K562 (cell line): Measurements from ENCODE around the gene CLSTN2.

Source experiments
- POLR2A ChIP-seq: fragments of 450-650 bp; conservative IDR thresholded peaks from 2 replicates; pipeline ENCODE4 v1.6.1; 2016
- TF ChIP-seq, protein P1 (sequence below), 3 experiments: IDR thresholded peaks in 2 of 3; conservative IDR thresholded peaks in 1 of 3; 2 replicates each; pipeline ENCODE4 v1.5.1; 2011 to 2012; ENCODE audit warnings: low read length in 3 of 3, mild to moderate bottlenecking in 3 of 3, control low read depth in 2 of 3, improper control_type of control experiment in 1 of 3, inconsistent platforms in 1 of 3, low read depth in 1 of 3, mixed read lengths in 1 of 3, moderate library complexity in 1 of 3; ENCODE audit not compliant: insufficient read depth in 2 of 3
- TF ChIP-seq, protein P2 (sequence below): sonication (generic); formaldehyde crosslinking; IDR thresholded peaks from 2 replicates; pipeline ENCODE4 v1.8.0; 2023; ENCODE audit warnings: mild to moderate bottlenecking, missing genetic modification reagents

DNA sequence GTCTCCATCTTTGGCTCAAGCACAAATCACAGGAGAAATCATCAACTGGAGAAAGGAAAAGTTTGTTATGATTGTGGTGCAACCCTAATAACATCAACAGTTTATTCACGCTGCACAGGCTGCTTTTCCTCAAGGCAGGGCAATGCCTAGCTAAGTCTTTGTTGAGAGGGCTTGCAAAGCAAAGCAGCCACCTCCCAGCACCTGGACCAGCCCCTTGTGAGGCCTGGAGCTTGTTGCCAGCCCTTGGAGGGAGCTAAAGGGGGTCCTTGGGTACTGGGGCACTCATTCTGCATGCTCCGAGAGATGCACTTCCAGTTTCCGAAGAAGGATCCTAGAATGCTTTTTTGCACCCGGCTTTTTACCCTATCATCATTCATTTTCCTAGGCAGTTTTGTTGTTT lies 288.2 kb downstream of the CLSTN2 start:
- TF ChIP-seq, protein P1, sequence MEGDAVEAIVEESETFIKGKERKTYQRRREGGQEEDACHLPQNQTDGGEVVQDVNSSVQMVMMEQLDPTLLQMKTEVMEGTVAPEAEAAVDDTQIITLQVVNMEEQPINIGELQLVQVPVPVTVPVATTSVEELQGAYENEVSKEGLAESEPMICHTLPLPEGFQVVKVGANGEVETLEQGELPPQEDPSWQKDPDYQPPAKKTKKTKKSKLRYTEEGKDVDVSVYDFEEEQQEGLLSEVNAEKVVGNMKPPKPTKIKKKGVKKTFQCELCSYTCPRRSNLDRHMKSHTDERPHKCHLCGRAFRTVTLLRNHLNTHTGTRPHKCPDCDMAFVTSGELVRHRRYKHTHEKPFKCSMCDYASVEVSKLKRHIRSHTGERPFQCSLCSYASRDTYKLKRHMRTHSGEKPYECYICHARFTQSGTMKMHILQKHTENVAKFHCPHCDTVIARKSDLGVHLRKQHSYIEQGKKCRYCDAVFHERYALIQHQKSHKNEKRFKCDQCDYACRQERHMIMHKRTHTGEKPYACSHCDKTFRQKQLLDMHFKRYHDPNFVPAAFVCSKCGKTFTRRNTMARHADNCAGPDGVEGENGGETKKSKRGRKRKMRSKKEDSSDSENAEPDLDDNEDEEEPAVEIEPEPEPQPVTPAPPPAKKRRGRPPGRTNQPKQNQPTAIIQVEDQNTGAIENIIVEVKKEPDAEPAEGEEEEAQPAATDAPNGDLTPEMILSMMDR (IDR thresholded peaks at IDR 0.05 in 2 of 3, conservative IDR thresholded peaks at IDR 0.05 in 1 of 3; ENCODE audit: insufficient read depth in 2 of 3, low read depth in 1 of 3, low read length in 3 of 3): no peak
- TF ChIP-seq POLR2A: no peak
- TF ChIP-seq, protein P2, sequence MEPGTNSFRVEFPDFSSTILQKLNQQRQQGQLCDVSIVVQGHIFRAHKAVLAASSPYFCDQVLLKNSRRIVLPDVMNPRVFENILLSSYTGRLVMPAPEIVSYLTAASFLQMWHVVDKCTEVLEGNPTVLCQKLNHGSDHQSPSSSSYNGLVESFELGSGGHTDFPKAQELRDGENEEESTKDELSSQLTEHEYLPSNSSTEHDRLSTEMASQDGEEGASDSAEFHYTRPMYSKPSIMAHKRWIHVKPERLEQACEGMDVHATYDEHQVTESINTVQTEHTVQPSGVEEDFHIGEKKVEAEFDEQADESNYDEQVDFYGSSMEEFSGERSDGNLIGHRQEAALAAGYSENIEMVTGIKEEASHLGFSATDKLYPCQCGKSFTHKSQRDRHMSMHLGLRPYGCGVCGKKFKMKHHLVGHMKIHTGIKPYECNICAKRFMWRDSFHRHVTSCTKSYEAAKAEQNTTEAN (CRISPR knock-in tag): no peak
